ENCODE measurements around the gene BRSK2. TPM values are rescaled to one million over a fixed set of nuclear protein-coding genes. Genes with fewer than 3 reads are reported as not detected.

BRSK2 gene
- total RNA-seq, 3 donors from 2014 or later: 0.15 to 0.80 (median 0.66) TPM

DNA sequence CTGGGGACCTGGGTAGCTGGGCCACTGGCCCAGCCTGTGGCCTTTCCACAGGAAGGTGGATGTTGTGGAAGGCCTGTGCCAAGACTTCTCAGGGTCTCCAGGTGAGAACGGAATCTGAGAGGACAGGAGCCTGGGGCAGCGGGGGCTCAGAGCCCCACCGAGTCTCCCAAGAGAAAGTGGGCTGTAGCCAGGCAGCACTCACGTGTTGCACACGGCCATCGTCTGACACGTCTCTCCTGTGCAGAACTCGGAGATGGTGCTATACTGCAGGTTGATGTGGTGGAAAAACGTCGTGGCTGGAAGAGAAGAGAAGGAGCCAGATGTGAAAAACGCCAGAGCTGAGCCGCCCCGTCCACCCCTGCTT is 90.4 kb downstream of the BRSK2 start:
- Histone ChIP-seq H3K9me3 (no peaks in the 10 kb centered on the region), H3K27me3 (no peaks in the 10 kb centered on the region), H3K4me3 (no peak overlapping the region), H3K27ac (no peak overlapping the region), H3K36me3 (no peaks in the 10 kb centered on the region), H3K4me1 (no peaks in the 10 kb centered on the region)
- intact Hi-C loops (cut with DNase I; ENCODE audit: low total_unique reads): no loop called here
- no peak for DNase-seq (ENCODE audit: low spot score in 2 of 2)
- TF ChIP-seq POLR2A (IDR thresholded peaks at IDR 0.05) (no peak), POLR2AphosphoS5 (IDR thresholded peaks at IDR 0.05) (no peak)
- TF ChIP-seq, protein P1, sequence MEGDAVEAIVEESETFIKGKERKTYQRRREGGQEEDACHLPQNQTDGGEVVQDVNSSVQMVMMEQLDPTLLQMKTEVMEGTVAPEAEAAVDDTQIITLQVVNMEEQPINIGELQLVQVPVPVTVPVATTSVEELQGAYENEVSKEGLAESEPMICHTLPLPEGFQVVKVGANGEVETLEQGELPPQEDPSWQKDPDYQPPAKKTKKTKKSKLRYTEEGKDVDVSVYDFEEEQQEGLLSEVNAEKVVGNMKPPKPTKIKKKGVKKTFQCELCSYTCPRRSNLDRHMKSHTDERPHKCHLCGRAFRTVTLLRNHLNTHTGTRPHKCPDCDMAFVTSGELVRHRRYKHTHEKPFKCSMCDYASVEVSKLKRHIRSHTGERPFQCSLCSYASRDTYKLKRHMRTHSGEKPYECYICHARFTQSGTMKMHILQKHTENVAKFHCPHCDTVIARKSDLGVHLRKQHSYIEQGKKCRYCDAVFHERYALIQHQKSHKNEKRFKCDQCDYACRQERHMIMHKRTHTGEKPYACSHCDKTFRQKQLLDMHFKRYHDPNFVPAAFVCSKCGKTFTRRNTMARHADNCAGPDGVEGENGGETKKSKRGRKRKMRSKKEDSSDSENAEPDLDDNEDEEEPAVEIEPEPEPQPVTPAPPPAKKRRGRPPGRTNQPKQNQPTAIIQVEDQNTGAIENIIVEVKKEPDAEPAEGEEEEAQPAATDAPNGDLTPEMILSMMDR (IDR thresholded peaks at IDR 0.05): no peak

DNA sequence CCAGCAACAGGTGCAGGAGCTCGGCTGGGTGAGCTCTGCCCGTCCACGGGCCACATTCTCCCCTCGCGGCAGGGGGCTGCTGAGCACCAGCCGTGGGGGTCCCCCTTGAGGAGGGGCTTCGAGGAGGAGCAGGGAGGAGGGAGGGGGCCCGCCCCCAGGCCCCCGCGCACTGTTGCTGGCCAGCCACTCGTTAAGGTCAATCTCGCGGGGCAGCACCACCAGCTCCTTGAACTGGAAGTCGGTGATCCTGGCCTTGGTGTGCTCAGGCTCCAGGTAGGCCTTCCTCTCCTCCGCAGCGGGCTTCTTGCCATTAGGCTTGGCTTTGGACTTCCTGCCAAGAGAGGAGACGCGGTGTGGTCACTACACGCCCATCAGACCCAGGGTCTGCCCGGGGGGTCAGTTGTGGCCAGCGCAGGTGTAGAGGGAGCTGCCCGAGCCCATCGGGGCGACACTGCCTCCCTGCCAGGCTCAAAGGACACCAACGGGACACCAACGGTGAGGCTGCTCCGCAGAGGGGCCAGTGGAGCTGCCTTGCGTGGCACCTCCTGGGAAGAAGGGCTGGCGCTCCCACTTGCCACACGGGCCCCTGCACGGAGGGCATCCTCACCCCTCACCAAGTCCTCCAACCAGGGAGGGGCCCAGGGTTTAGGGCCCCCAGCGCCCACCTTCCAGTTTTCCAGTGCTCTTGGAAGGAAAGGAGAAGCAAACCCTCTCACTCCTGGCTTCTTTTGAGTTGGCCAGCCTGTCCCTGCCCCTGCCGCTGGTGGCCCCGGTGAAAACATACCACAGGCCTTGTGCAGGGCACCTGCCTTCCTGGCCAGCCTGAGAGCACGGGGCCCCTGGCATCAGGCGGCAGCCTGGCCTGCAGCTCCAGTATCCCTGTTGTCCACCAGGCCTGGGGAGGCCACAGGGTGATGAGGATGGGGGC is 91.1 kb downstream of the BRSK2 start:
- DNase-seq (ENCODE audit: low spot score in 2 of 2): no peak
- H3K4me1 ChIP-seq: peaks cover 0 to 1% of the 10 kb centered on the region in 2 donors

DNA sequence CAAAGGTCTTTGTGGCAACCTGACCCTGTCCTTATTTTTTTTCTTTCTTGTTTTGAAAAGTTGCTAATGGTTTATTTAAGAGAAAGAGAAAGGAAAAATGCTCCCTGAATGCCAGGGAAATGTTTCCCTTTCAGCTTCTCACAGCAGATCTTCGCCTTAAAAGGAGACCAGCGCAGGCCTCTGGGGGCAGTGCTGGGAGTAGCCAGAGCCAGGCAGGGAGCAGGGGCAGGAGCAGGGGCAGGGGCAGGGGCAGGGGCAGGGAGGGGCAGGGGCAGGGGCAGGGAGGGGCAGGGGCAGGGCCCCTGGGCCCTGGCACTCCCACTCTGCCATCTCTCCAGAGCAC is 91.7 kb downstream of the BRSK2 start:
- Histone ChIP-seq H3K27me3 (no peaks in the 10 kb centered on the region), H3K9me3 (no peaks in the 10 kb centered on the region), H3K36me3 (no peaks in the 10 kb centered on the region), H3K4me1 (peaks cover 0 to 7% of the 10 kb centered on the region in 2 donors), H3K27ac (peak overlapping the region in 1 of 2 donors; percentile 79), H3K4me3 (no peak overlapping the region)
- intact Hi-C loops (cut with DNase I; ENCODE audit: low total_unique reads): no loop called here
- TF ChIP-seq POLR2AphosphoS5 (IDR thresholded peaks at IDR 0.05) (no peak), POLR2A (IDR thresholded peaks at IDR 0.05) (no peak)
- TF ChIP-seq, protein P1 (IDR thresholded peaks at IDR 0.05): no peak
- DNase-seq (ENCODE audit: low spot score in 2 of 2): no peak

More for the DNA sequence above, 91.1 kb downstream of the BRSK2 start:
- no peaks in the 10 kb centered on the region for H3K9me3 ChIP-seq
- H3K4me3 ChIP-seq: no peak overlapping the region
- H3K27me3 ChIP-seq: no peaks in the 10 kb centered on the region
- H3K36me3 ChIP-seq: no peaks in the 10 kb centered on the region
- peak overlapping the region in 1 of 2 donors; percentile 43 for H3K27ac ChIP-seq
- intact Hi-C loops (cut with DNase I; ENCODE audit: low total_unique reads): no loop called here
- TF ChIP-seq POLR2AphosphoS5 (IDR thresholded peaks at IDR 0.05) (no peak), POLR2A (IDR thresholded peaks at IDR 0.05) (no peak)
- TF ChIP-seq, protein P1 (IDR thresholded peaks at IDR 0.05): no peak

DNA sequence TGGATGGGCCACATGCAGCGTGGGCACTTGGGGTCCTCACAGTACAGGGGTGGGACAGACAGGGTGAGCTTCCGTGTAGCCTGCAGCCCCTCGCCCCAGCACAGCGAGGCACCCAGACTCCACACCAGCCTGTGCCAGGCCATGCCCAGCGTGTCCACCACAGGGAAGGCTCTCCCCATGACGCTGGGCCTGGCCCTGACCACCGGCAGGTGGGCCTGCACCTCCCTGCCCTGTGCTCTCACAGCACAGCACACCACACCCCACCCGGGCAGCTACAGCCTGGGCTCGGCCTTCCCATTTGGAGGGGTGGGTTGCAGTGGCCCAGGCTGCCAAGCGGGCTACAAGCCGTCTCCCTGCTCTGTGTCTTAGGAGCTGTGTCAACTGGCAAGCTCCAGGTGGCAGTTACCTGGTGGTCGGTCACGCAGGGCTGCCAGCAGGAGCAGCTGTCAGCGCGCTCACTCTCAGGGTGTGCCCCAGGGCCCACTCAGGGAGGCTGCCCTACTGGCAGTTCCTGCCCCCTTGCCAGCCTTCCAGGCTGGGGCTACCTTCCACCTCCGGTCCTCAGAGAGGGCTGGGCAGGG is 92.2 kb downstream of the BRSK2 start:
- Histone ChIP-seq H3K27ac (peak overlapping the region in 1 of 2 donors; percentile 79), H3K36me3 (no peaks in the 10 kb centered on the region), H3K4me1 (peaks cover 2 to 10% of the 10 kb centered on the region in 2 donors), H3K27me3 (no peaks in the 10 kb centered on the region), H3K9me3 (no peaks in the 10 kb centered on the region), H3K4me3 (no peak overlapping the region)
- no peak for DNase-seq (ENCODE audit: low spot score in 2 of 2)
- TF ChIP-seq, protein P1 (IDR thresholded peaks at IDR 0.05): no peak
- TF ChIP-seq POLR2A (IDR thresholded peaks at IDR 0.05) (no peak), POLR2AphosphoS5 (IDR thresholded peaks at IDR 0.05) (no peak)
- intact Hi-C loops (cut with DNase I; ENCODE audit: low total_unique reads): loop anchor here (1.0 kb wide), 1 partner anchor 33 kb away; no protein-coding TSS in a partner anchor

All from breast epithelium (tissue), 4 donors.